Stimulated activated CD8-positive, alpha-beta memory T cell treated with anti-CD3 and anti-CD28 coated beads, Interleukin-7, amount 100 ng/mL, for 24 hours (primary cell): Measurements from ENCODE around the gene PBOV1.

ENCODE experiments used
- DNase-seq: peaks from one replicate; pipeline ENCODE4 v3.0.0-alpha.2; 2020; ENCODE audit warnings: low read depth

PBOV1 gene

DNA sequence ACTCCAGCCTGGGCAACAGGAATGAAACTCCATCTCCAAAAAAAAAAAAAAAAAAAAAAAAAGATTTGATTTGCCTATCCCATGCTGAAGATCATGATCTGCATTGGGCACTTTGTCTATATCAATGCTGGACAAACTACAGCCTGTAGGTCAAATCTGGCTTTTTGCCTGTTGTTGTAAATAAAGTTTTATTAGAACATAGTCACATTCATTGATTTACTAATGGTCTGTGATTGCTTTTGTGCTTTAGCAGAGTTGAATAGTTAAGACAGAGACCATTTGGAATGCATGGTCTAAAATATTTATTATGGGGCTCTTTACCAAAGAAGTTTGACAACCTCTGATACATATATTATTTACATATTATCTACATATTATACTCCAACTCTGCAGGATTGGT lies 14.0 kb downstream of the PBOV1 start:
- no peak for DNase-seq

- DNase-seq, result no peak
Observed at GRCh38 chr6:138203315-138203714, 15.0 kb downstream of the PBOV1 start.

GRCh38 chr6:138201836-138202235 lies 16.5 kb downstream of the PBOV1 start:
- DNase-seq, result no peak

DNA sequence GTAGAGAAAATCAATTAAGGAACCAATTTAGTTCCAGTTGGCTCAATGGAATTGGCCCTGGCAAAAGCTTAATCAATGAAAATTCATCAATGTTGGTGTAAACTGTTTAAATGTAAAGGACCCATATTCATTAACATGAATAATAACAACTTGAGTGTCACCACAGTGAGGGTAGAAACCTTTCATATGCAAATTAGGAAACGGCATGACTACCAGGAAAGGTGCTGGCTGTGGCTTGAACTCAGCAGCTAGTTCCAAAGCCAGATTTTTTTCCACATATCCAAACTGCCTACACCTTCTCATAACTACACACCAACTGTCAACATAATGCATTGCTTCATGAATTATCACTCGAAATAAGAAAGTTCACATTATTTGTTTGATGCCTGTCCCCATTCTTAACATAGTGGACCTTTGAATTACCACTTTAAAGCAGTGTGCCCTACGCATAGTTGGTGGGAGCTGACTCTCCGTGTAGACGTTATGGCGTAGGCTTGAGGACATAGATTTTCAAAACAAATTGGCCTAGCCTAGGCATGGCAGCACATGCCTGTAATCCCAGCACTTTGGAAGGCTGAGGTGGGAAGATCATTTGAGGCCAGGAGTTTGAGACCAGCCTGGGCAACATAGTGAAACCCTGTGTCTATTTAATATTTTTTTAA lies 19.7 kb downstream of the PBOV1 start:
- DNase-seq, result no peak

DNA sequence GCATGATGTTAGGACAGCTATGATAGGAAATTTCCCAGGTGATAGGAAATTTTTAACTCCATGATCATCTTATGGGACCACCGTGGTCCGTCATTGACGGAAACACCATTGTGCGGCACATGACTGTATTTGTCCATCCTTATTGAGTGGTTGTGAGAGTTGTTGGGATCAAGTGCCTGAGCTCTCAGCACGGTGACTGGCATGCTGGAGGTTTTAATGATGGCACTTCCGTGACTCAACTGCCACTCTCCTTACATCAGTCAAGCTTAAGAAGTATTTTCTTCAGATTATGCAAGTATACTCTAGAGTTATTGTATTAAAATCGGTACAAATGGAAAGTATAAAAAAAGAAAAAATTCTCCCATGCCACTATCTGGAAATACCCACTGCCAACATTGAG lies 20.7 kb downstream of the PBOV1 start:
- DNase-seq, result no peak

DNA sequence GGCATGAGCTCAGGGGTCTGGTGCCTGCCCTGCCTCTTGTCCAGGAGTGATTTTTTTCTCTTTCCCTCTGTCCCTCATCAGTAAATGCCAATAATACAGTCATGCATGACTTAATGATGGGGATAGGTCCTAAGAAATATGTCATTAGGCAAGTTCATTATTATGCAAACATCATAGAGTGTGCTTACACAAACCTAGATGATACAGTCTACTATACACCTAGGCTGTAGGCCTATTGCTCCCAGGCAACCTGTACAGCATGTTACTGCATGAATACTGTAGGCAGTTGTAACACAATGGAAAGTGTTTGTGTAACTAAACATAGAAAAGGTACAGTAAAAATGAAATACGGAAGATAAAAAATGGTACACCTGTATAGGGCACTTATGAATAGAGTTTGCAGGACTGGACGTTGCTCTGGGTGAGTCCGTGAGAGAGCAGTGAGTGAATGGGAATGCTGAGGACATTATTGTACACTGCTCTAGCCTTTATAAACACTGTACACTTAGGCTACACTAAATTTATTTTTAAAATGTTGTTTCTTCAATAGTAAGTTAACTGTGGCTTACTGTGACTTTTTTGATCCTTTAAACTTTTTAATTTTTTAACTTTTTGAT lies 22.1 kb downstream of the PBOV1 start:
- DNase-seq, result no peak

DNA sequence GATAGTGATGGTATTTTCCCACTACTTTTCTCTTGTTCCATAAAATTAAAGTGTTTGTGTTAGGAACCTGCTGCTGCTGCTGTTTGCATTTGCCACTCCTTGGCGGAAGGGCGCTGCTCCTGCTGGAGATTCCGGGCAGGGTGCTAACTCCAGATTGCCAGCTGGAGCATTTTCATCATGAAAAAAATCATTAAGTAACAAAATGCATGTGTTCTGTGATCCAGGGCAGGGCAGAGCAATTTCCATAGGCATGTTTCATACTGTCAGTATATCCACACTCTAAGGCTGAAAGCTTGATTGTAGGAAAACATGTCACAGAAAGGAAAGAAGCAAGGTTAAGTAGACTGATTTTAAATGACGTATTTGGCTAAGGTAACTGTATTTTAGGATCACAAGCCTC lies 24.0 kb downstream of the PBOV1 start:
- no peak for DNase-seq

- DNase-seq, result no peak
Observed at GRCh38 chr6:138188278-138188941, 29.9 kb downstream of the PBOV1 start.

DNA sequence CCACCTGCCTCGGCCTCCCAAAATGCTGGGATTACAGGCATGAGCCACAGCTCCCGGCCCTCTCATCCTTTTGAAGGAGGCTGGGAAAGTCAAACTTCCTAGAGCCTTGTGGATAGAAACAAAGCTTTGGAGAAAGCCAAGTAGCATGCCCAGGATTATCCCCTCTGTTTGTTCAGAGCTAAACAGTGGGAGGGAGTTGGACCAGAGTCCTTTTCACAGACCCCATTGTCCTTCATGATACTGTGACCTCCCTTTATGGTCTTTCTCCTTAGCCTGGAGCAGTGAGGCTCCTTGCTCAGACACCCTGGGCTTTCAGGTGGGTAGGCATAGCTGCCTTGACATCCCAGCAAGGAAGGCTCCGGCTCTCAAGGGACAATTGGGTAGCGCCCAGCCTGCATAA lies 31.1 kb downstream of the PBOV1 start:
- no peak for DNase-seq

GRCh38 chr6:138184230-138184629 lies 34.1 kb downstream of the PBOV1 start:
- no peak for DNase-seq

DNA sequence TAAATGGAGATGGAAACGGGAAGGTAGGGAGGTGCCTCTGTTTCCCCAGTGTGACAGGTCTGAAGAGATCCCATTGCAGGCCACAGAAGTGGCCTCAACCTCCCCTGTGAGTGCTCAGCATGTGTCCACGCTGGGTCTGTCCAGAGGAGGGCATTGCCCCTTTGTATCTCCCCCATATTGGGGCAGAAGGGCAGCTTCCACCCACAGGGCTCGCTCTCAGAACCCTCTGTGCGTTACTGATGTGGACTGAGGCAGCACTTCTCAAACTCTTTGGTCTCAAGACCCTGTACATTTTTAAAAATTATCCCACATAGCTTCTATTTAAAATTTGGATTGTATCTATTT lies 34.5 kb downstream of the PBOV1 start:
- no peak for DNase-seq

- DNase-seq, result no peak
Observed at GRCh38 chr6:138182939-138183789, 35.1 kb downstream of the PBOV1 start.

DNA sequence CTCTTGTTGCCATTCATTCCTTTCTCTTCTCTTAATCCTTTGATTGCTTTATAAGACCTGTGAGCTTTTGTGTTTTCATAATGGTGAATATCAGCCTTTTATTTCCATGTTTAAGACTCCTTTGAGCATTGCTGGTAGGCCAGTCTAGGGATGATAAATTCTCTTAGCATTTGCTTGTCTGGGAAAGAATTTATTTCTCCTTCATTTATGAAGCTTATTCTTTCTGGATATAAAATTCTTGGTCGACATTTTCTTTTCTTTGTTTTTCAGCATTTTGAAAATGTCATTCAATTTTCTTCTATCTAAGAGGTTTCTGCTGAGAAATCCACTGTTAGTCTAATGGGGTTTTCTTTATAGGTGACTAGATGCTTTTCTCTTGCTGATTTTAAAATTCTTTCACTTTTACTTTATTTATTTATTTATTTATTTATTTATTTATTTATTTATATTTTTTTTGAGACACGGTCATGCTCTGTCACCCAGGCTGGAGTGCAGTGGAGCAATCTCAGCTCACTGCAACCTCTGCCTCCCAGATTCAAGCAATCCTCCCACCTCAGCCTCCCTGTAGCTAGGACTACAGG lies 41.5 kb downstream of the PBOV1 start:
- DNase-seq, result no peak

DNA sequence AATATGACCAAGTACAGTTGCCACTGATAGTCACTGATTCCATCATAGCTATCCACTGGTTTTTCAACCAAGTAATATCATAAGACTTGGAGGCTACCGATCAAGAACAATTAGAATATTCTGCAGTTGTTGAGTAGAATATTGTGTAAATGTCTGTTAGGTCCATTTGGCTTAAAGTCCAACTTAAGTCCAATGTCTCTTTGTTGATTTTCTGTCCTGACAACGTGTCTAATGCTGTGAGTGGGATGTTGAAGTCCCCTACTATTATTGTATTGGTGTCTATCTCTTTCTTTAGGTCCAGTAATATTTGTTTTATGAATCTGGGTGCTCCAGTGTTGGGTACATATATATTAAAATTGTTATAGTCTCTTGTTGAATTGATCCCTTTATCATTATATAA lies 42.7 kb downstream of the PBOV1 start:
- no peak for DNase-seq
